HG02884 (cell line): ENCODE data around the gene PPP1R16B.
"Not testable (repeated sequence)": the region's sequence is repeated elsewhere in the genome, so short reads cannot be mapped to it uniquely, and the experiment has no call there.

Experiments
- ATAC-seq: cut with Tn5 transposase; IDR thresholded peaks from one replicate; pipeline ENCODE4 v1.9.1; 2021; ENCODE audit warnings: mild to moderate bottlenecking, moderate library complexity; ENCODE audit not compliant: unreplicated experiment

Gene PPP1R16B

GRCh38 chr20:38930242-38930569, 124.7 kb downstream of the PPP1R16B start:
- no peak for ATAC-seq

GRCh38 chr20:38931984-38932383, 126.5 kb downstream of the PPP1R16B start:
- no peak for ATAC-seq

GRCh38 chr20:38932457-38933120, 127.1 kb downstream of the PPP1R16B start:
- ATAC-seq: no peak

- no peak for ATAC-seq
Observed at GRCh38 chr20:38934530-38934929, 129.0 kb downstream of the PPP1R16B start.

- ATAC-seq: no peak
Observed at GRCh38 chr20:38935285-38935684, 129.8 kb downstream of the PPP1R16B start.

GRCh38 chr20:38935967-38936407, 130.5 kb downstream of the PPP1R16B start:
- no peak for ATAC-seq

GRCh38 chr20:38937000-38937399, 131.5 kb downstream of the PPP1R16B start:
- no peak for ATAC-seq

GRCh38 chr20:38937978-38938473, 132.5 kb downstream of the PPP1R16B start:
- no peak for ATAC-seq

GRCh38 chr20:38939686-38940085, 134.2 kb downstream of the PPP1R16B start:
- ATAC-seq: no peak

GRCh38 chr20:38940644-38941043, 135.1 kb downstream of the PPP1R16B start:
- no peak for ATAC-seq

- ATAC-seq: no peak
Observed at GRCh38 chr20:38941726-38942389, 136.4 kb downstream of the PPP1R16B start.

- ATAC-seq: no peak
Observed at GRCh38 chr20:38945012-38945411, 139.5 kb downstream of the PPP1R16B start.

- ATAC-seq: no peak
Observed at GRCh38 chr20:38946836-38947235, 141.3 kb downstream of the PPP1R16B start.

- ATAC-seq: no peak
Observed at GRCh38 chr20:38947931-38948362, 142.4 kb downstream of the PPP1R16B start.

GRCh38 chr20:38950254-38950653, 144.8 kb downstream of the PPP1R16B start:
- no peak for ATAC-seq

- ATAC-seq: no peak
Observed at GRCh38 chr20:38951611-38952010, 146.1 kb downstream of the PPP1R16B start.

GRCh38 chr20:38952153-38952552, 146.7 kb downstream of the PPP1R16B start:
- ATAC-seq: no peak

GRCh38 chr20:38953630-38954340, 148.3 kb downstream of the PPP1R16B start:
- ATAC-seq: no peak

- ATAC-seq: no peak
Observed at GRCh38 chr20:38957235-38957876, 151.9 kb downstream of the PPP1R16B start.

GRCh38 chr20:38957915-38958485, 152.5 kb downstream of the PPP1R16B start:
- no peak for ATAC-seq

- not testable (repeated sequence) for ATAC-seq
Observed at GRCh38 chr20:38960187-38960687, 154.7 kb downstream of the PPP1R16B start.
